Renal cortical epithelial cell (primary cell): ENCODE measurements around the gene PPCDC. TPM values are rescaled to one million over a fixed set of nuclear protein-coding genes. Genes with fewer than 3 reads are reported as not detected.

Experiments
- DNase-seq: peaks from one replicate; pipeline ENCODE4 v3.0.0-alpha.2; 2011; ENCODE audit warnings: low read depth
- total RNA-seq: library from RNA; depleted of rRNA; stranded (reverse); fragments of >200 nt; gene quantifications from 2 replicates; pipeline ENCODE4 v1.2.3, GENCODE V29; 2014

The PPCDC gene
- total RNA-seq, 1 donor from 2014 or later = 8.7 TPM

- DNase-seq = no peak
Measured at GRCh38 chr15:75008629-75009326, 14.6 kb upstream of the PPCDC start.

DNA sequence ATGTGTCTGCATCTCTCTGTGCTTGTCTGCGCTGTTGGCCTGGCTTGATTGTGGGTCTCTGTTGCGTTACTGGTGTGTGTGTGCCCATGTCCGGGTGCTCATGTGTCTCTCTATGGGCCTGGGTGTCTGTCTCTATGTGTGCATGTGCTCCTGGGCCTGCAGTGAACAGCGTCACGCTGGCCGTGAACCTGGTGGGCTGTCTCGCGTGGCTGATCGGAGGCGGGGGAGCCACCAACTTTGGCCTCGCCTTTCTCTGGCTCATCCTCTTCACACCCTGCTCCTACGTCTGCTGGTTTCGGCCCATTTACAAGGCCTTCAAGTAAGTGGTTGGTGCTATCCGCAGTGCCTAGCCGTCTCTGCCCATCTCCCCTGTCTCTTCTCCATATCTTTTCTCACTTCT lies 7.0 kb upstream of the PPCDC start:
- no peak for DNase-seq

GRCh38 chr15:75019916-75020315 lies 3.5 kb upstream of the PPCDC start:
- no peak for DNase-seq

DNA sequence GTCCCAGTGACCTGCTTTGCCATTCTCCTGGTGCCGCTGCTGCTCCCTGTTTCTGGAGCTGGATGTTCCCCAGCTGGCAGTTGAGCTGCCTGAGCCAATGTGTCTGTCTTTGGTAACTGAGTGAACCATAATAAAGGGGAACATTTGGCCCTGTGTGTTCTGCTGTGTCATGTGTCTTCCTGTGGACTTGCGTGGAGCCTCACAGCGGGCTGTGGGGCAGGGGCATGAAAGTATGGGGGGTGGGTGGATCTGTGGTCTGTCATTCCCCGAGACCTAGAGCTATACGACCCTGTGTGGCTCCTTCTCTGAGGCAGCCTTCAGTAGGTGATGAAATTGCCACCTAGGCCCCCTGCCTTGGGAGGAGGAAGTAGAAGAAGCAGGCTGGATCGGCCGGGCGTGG lies 2.0 kb upstream of the PPCDC start:
- no peak for DNase-seq

- DNase-seq = no peak
Measured at GRCh38 chr15:75022783-75023180, 608 bp upstream of the PPCDC start.

- DNase-seq = peak; percentile 51
Measured at GRCh38 chr15:75023872-75024636, 664 bp downstream of the PPCDC start.

DNA sequence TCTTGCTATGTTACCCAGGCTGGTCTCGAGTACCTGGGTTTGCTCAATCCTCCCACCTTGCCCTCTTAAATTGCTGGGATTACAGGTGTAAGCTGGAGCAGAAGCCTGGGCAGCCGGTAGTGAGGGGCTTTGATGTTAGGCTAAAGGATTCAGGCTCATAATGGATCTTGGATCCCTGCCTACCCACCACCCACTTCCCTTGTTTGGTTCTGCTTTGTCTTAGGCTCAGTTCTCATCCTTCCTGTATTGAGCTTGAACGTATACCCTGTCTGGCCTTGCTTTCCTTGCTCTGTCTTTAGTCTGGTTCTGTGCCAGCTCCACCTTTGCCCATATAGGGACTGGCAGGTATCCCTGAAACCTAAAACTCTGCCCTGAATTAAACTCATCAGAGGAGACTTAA lies 1.7 kb downstream of the PPCDC start:
- no peak for DNase-seq

DNA sequence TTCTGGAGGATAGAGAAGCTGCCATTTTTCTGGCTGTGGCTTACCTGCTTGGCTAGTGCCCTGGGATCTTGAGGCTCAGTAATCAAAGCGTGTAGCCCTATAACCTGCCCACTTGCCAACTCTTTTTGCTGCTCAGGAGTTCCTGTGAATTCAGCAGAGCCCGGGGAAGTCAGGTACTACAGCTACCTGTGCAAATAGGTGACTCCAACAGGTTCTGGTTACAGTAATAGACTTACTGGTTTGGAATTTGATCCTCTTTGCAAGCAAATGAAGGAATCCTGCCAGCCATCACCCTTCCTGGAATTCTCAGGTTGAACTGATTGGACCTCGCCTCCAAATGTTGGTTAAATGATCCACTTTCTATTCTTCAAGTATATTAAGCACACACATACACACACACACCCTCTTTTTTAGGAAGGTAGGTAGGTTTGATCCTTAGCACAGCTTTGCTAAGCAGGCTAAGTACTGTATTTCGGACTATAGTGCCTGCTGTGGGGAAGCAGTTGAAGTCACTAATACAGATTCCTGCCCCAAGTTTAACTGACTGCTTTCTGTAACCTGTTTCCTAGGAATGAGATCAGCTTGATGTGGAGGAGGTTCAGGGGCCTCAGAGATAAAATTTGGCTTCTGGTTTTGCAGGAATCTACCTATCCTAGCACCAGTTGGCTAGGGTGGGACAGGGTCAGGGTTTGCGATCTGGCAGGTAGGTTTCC lies 2.3 kb downstream of the PPCDC start:
- DNase-seq = no peak

DNA sequence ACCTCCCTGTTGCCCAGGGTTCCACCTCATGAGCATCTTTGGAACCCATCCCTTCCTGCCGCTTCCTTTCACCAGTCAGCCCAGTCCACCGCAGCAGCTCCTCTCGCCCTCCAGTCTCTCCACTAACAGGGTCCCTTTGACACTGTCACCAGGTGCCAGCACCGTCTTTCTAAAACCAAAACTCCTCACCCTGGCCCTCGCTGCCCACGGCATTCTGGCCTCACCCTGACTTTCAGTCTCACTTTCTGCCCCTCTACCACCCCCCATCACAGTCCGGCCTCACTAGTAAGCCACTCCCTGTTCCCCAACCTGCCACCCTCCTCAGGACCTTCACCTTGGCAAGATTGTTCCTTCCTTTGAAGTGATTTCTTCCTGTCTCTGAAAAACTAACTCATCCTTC lies 4.2 kb downstream of the PPCDC start:
- no peak for DNase-seq

DNA sequence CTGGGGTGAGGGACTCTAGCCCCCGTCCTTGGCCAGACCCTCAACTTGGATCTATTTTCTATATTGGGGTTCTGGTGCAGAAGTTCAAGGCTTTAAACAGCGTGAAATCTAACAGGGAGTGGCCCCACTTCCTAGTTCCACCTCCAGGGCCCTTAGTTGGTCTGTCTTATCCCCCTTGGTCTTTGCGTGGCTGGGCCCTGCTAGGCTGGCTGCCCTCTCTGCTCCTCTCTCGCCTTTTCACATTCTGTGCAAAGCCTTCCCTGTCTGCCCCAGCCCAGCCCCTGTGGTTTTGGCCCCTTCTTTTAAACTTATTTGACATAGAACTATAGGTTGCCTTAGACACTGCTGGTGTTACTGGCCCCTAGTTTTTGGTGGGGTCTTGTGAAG lies 5.6 kb downstream of the PPCDC start:
- DNase-seq = no peak

GRCh38 chr15:75029378-75030022 lies 6.1 kb downstream of the PPCDC start:
- DNase-seq = peak; percentile 51

DNA sequence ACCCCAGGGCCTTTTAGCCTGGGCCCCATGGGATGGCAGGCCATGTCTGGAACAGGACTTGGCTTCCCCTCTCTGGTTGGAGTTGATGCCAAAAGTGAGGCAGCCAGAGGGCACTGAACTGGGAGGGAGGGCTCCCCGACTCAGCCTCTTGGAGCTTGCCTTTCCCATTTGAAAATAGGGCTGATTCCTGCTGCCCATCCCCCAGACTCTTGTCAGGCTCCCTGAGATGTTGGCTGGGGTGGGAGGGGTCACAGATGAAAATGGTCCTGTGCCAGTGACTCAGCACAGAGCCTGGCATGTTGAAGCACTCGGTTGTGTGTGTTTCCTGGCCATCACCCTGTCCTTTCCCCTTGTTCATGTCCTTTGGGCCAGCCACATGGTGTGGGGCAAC lies 6.6 kb downstream of the PPCDC start:
- peak; percentile 19 for DNase-seq

DNA sequence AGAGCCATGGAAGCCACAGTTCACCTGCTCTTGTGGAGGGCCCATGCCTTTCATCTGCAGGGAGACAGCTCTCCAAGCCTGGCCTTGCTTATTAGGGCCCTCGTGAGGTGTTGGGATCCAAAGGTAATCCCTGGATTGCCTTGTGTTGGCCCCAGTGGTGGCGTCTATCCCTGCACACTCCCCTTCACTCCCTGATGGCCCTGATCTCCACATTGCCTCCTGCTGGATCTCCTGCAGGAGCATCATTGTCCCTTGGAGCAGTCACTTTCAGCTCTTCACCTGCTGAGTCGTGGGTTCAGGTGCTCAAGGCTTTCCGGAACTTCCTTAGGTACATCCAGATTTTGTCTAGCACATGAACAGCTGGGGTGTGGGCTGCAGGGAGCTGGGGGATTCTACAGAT lies 7.0 kb downstream of the PPCDC start:
- DNase-seq = no peak

DNA sequence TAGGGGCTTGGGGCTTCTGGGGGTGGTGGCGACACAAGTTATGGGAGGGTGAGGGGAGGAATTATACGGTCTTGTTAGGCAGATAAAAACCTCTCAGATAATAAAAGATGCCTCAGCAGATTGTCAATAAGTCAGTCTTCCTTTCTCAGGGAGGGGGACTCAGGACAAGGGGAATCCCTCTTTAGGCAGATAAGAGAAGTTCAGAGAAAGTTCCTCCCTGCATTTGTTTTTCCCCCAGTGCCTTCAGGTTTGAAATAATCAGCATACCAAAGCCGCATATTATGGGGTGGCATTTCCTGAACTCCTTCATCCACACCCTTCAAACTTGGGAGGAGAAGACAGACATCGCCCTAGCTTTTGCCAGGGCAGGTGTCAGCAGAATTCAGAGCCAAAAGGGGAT lies 8.5 kb downstream of the PPCDC start:
- no peak for DNase-seq

GRCh38 chr15:75032395-75032794 lies 9.0 kb downstream of the PPCDC start:
- no peak for DNase-seq

DNA sequence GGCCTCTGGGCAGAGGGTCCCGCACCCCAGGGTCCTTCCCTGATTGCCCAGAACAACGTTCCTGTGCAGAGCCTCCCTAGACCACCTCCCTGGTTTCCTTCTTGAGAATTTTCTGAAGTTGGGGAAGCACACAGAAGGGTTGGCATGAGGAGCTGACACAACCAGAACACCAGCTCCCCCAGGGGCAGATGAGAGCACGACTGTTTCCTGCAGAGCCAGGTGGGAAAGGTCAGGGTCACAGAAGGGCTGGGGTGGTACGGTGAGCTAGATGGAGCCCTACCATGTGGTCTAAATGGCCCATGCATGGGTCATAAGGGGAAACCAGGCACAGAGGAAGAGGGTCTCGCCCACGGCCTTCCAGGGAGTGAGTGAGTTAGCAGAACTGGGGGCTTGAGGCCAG lies 10.4 kb downstream of the PPCDC start:
- no peak for DNase-seq

DNA sequence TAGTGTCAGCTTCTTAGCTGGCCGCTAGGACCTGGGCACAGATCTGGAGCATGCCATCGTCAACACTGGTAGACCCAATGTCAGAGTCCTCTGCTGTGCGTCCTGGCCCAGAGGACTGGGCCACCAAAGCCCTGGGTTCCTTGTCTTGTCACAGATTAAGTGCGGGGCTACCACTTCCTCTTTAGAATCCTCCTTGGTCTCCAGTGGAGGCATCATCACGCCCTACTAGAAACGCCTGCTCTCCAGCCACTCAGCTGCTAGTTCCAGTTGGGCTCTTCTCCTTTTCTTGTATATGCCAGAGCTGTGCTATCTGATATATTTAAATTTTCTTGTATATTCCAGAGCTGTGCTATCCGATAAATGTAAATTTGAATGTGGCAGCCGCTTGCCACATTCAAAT lies 11.2 kb downstream of the PPCDC start:
- no peak for DNase-seq

GRCh38 chr15:75036212-75036616 lies 12.8 kb downstream of the PPCDC start:
- DNase-seq = peak; percentile 42

DNA sequence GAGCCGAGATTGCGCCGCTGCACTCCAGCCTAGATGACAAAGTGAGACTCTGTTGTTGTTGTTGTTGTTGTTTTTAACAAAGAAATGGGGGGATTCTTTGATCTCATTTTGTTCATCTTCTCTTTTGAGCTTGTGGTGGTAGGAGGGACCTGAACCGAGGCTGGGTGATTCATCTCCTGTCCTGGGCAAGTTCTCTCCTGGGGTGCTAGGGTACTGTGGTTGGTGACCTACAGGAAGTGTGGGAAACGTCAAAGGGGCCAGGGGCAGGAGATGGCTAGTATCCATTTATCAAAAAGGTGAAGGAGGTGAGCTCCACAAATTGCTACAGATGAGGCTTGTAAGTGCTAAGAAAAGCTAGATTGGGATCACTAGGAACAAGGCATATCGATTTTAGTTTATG lies 14.3 kb downstream of the PPCDC start:
- no peak for DNase-seq

DNA sequence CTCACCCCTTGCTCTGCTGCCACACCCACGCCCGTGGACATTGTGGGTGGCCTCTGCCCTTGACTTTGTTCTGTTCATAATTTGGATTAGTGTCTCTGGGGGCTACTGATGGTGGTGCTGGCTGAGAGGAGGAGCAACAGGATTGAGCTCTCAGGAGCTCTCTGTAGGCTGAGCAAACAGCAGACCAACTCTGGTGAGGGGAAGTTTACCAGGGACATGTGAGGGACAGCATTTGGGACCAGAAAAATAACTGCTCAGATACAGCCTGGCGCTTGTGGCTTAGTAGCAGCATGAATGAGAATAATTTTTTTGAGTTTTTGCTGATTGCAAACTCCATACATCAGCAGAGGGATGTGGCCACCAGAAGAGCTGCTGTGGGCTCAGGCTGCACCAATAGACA lies 14.8 kb downstream of the PPCDC start:
- DNase-seq = no peak

DNA sequence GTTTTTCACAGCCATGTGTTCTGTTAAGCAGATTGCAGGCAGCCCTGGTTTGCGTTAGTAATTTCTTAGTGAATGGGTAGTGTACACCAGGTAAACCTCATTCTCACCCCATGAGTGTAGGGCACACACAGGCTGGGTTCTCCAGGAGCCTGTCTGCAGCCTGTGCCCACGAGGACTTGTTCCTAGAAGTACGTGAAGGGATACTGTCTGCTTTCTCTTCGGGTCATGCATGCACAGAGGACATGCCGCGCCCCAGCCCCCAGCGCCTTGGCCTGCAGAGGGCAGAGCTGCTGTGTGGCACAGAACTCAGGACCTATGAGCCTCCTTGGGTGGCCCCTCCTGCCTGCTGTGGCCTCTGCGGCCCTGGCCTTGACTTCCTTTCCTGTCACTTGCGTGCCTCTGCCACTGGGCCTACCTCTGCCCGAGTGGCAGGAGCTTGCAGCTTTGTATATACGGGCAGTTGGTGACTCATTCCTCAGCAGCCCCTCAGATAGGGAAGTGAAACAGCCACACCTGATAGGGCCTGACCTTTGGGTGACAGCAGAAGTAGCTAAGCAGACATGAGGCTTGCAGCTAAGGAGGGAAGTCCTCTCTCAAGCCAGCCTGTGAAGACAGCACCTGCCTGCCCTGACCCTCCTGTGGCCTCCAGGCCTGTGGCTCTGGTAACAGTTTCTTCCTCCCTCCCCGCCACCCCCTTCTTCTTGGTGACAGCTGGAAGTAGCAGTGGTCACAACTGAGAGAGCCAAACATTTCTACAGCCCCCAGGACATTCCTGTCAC lies 19.5 kb downstream of the PPCDC start:
- peak; percentile 44 for DNase-seq
